ENCODE results near the gene GARRE1.

The GARRE1 gene

DNA sequence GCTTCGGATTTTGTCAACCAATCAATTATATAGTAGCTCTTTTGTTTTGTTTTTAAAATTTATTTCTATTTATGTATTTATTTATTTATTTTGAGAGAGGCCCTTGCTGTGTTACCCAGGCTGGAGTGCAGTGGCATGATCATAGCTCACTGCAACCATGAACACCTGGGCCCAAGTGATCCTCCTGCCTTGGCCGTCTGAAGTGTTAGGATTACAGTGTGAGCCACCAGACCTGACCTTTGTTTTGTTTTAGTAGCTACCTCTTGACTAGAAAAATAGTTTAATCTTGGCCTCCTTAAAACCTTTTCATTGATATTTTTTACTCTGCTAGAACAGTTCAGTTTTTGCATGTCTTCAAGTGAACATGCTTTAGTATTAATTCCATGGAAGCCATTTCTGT, 15.1 kb downstream of the GARRE1 start:
- TF ChIP-seq, protein P1, sequence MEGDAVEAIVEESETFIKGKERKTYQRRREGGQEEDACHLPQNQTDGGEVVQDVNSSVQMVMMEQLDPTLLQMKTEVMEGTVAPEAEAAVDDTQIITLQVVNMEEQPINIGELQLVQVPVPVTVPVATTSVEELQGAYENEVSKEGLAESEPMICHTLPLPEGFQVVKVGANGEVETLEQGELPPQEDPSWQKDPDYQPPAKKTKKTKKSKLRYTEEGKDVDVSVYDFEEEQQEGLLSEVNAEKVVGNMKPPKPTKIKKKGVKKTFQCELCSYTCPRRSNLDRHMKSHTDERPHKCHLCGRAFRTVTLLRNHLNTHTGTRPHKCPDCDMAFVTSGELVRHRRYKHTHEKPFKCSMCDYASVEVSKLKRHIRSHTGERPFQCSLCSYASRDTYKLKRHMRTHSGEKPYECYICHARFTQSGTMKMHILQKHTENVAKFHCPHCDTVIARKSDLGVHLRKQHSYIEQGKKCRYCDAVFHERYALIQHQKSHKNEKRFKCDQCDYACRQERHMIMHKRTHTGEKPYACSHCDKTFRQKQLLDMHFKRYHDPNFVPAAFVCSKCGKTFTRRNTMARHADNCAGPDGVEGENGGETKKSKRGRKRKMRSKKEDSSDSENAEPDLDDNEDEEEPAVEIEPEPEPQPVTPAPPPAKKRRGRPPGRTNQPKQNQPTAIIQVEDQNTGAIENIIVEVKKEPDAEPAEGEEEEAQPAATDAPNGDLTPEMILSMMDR (IDR thresholded peaks at IDR 0.05), result no peak
- peak overlapping the region; percentile 51 to 53 for H3K4me3 ChIP-seq (ENCODE audit: low read depth in 1 of 2, low read length in 1 of 2)
- H3K36me3 ChIP-seq, result no peaks in the 10 kb centered on the region
- no peaks in the 10 kb centered on the region for H3K9me3 ChIP-seq
- peaks cover 20 to 24% of the 10 kb centered on the region in 2 experiments for H3K4me1 ChIP-seq (ENCODE audit: control insufficient read depth in 1 of 2, insufficient read depth in 1 of 2, low read depth in 1 of 2, low read length in 1 of 2)
- H3K27ac ChIP-seq, result peak overlapping the region; percentile 86
- peaks cover 80% of the 10 kb centered on the region for H3K27me3 ChIP-seq

DNA sequence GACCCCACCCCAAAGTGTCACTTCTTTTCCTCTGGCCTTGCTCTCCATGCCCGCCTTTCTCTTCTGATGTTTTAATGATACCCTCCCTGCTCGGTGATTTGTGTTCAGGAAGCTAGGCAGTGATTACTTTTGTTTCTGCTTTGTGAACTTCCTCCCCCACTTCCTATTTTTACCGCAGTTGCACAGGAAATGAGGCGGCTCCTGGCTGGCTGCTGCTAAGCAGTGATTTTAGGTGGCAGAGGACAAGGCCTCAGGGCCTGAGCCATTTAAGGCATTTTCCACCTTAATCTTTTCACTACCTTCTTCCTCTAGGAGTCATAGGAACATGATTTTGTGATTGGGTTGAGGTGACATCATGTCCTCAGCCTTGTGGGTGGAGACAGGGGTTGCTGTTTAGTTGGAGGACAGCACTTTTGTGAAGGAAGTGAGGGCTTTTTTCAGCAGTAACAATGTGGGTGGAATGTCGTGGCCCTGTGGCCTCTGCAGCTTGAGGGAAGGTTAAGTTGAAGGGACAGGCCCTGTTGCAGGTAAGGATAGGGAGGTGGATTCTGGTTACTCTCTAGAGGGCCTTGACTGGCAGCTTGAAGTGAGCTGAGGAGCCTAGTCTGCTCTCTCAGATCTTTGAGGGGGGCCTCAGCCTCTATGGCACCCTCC, 15.7 kb downstream of the GARRE1 start:
- Histone ChIP-seq H3K36me3 (no peaks in the 10 kb centered on the region), H3K4me1 (ENCODE audit: control insufficient read depth in 1 of 2, insufficient read depth in 1 of 2, low read depth in 1 of 2, low read length in 1 of 2) (peaks cover 20 to 24% of the 10 kb centered on the region in 2 experiments), H3K27me3 (peaks cover 80% of the 10 kb centered on the region), H3K27ac (peak overlapping the region; percentile 86), H3K4me3 (ENCODE audit: low read depth in 1 of 2, low read length in 1 of 2) (peak overlapping the region; percentile 51 to 53), H3K9me3 (no peaks in the 10 kb centered on the region)
- TF ChIP-seq, protein P1 (IDR thresholded peaks at IDR 0.05), result no peak

DNA sequence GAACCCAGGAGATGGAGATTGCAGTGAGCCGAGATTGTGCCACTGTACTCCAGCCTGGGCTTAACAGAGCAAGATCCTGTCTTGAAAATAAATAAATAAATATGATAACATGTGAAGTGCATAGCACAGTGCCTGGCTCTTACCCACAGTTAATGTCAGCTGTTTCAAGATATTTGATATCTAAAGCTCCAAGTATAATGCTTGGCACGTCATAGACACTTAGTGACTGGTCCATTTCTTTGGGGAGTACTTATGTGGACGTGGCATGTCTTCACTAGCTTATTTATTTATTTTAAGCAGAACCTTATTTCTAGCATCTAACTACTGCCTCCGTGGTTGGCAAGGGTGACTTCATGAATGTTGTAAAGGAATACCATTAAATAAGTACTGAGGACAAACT, 18.8 kb downstream of the GARRE1 start:
- Histone ChIP-seq H3K27me3 (peaks cover 79% of the 10 kb centered on the region), H3K9me3 (no peaks in the 10 kb centered on the region), H3K36me3 (no peaks in the 10 kb centered on the region), H3K27ac (no peak overlapping the region), H3K4me1 (ENCODE audit: control insufficient read depth in 1 of 2, insufficient read depth in 1 of 2, low read depth in 1 of 2, low read length in 1 of 2) (peaks cover 20 to 24% of the 10 kb centered on the region in 2 experiments), H3K4me3 (ENCODE audit: low read depth in 1 of 2, low read length in 1 of 2) (no peak overlapping the region)
- TF ChIP-seq, protein P1 (IDR thresholded peaks at IDR 0.05), result no peak

DNA sequence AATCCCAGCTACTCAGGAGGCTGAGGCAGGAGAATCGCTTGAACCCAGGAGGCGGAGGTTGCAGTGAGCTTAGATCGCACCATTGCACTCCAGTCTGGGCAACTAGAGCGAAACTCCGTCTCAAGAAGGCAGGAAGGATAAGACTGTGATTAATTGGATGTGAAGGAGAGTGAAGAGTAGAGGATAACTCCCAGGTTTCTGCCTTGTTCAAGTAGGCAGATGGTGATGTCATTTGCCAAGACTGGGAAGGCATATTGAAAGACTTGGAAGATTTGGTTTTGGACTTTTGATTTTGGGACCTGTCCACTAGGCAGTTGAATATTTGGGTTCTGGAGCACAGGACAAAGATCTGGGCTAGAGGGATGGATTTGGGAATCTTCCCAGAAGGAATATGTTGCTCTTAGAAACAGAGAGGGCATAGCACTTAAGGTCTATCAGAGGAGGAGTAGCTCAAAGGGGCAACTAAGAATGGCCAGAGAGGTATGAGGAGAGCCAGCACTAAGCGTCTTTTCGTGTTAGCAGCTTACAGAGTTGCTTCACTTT, 20.0 kb downstream of the GARRE1 start:
- Histone ChIP-seq H3K4me3 (ENCODE audit: low read depth in 1 of 2, low read length in 1 of 2) (no peak overlapping the region), H3K9me3 (no peaks in the 10 kb centered on the region), H3K36me3 (no peaks in the 10 kb centered on the region), H3K4me1 (ENCODE audit: control insufficient read depth in 1 of 2, insufficient read depth in 1 of 2, low read depth in 1 of 2, low read length in 1 of 2) (peaks cover 16 to 20% of the 10 kb centered on the region in 2 experiments), H3K27ac (no peak overlapping the region), H3K27me3 (peaks cover 79% of the 10 kb centered on the region)
- TF ChIP-seq, protein P1 (IDR thresholded peaks at IDR 0.05), result no peak

DNA sequence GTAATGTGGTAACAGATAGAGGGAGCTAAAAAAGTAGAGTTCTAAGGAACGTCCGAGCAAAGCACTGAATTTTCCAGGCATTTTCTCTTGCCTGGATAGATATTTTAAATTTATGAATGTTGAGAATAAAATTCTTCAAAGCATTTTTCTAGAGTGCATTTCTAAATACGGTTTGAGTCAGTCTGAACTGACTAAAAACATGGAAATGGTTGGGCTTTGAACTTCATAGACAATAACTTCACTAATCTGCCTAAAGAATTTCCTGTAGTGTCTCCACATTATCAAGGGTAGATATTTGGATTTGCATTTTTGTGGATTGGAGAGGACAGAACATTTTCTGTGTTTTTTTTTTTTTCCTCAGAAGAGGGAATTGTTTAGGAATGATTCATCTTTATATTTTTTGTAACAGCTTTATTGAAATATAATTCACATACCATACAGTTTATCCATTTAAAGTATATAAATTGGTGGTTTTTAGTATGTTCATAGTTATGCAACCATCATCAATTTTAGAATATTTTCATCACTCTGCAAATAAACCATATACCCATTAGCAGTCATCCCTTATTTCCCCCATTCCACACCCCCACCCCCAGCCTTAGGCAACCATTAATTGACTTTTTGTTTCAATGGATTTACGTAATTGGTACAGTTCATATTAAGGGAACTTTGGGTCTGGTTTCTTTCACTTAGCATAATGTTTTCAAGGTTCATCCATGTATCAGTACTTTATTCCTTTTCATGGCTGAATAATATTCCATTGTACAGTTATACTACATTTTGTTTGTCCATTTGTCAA, 20.7 kb downstream of the GARRE1 start:
- Histone ChIP-seq H3K27me3 (peaks cover 81% of the 10 kb centered on the region), H3K4me1 (ENCODE audit: control insufficient read depth in 1 of 2, insufficient read depth in 1 of 2, low read depth in 1 of 2, low read length in 1 of 2) (peaks cover 9 to 13% of the 10 kb centered on the region in 2 experiments), H3K4me3 (ENCODE audit: low read depth in 1 of 2, low read length in 1 of 2) (no peak overlapping the region), H3K27ac (no peak overlapping the region), H3K36me3 (no peaks in the 10 kb centered on the region), H3K9me3 (no peaks in the 10 kb centered on the region)
- TF ChIP-seq, protein P1 (IDR thresholded peaks at IDR 0.05), result no peak
